SU-DHL-6 (cell line): ENCODE measurements around the gene SRI.
A peak's percentile ranks its signal among the peaks of the same experiment; 100 is the strongest.
"Not testable (repeated sequence)": the region's sequence is repeated elsewhere in the genome, so short reads cannot be mapped to it uniquely, and the experiment has no call there.

Experiments used
- H2AFZ ChIP-seq: fragments of 200-600 bp; sonication (generic); 2 replicates; pipeline ENCODE4 v1.6.1; 2014; ENCODE audit warnings: low read depth, mild to moderate bottlenecking, moderate library complexity, mixed read lengths, antibody characterized with exemption, low read length; ENCODE audit not compliant: severe bottlenecking
- H3F3A ChIP-seq: fragments of 200-600 bp; shearing (Covaris generic); 2 replicates; pipeline ENCODE4 v1.6.0; 2016; ENCODE audit warnings: antibody characterized with exemption, mild to moderate bottlenecking; ENCODE audit not compliant: insufficient read depth
- H3K27ac ChIP-seq: fragments of 200-600 bp; sonication (generic); 2 replicates; pipeline ENCODE4 v1.5.1; 2016; ENCODE audit warnings: low read depth, mild to moderate bottlenecking, low read length, moderate library complexity, mixed read lengths
- H3K27me3 ChIP-seq: fragments of 200-600 bp; sonication (generic), shearing (Covaris generic); 2 replicates; pipeline ENCODE4 v1.6.0; 2014; ENCODE audit warnings: mild to moderate bottlenecking, low read length
- H3K36me3 ChIP-seq: fragments of 200-600 bp; sonication (generic); 2 replicates; pipeline ENCODE4 v1.6.1; 2014; ENCODE audit warnings: mild to moderate bottlenecking, low read length, mixed read lengths
- H3K4me2 ChIP-seq: fragments of 300-600, 200-600 bp; shearing (Covaris generic), sonication (generic); 2 replicates; pipeline ENCODE4 v1.6.0; 2014; ENCODE audit warnings: low read length, low read depth, mild to moderate bottlenecking; ENCODE audit not compliant: poor library complexity, severe bottlenecking
- H3K4me3 ChIP-seq: fragments of 200-600 bp; sonication (generic); 2 replicates; pipeline ENCODE4 v1.5.1; 2014; ENCODE audit warnings: antibody characterized with exemption, low read length, mild to moderate bottlenecking, mixed read lengths; ENCODE audit not compliant: insufficient read depth, poor library complexity, severe bottlenecking
- H3K79me2 ChIP-seq: fragments of 200-600 bp; sonication (generic); 2 replicates; pipeline ENCODE4 v1.6.1; 2014; ENCODE audit warnings: mild to moderate bottlenecking, low read length, moderate library complexity; ENCODE audit not compliant: insufficient read depth
- H3K9ac ChIP-seq: fragments of 200-600 bp; sonication (generic); 2 replicates; pipeline ENCODE4 v1.7.0; 2014; ENCODE audit warnings: mild to moderate bottlenecking, low read length
- H3K9me2 ChIP-seq: fragments of 200-600 bp; sonication (generic); replicated peaks from 2 replicates; pipeline ENCODE4 v1.6.1; 2014; ENCODE audit warnings: low read length; ENCODE audit not compliant: insufficient read depth
- H3K9me3 ChIP-seq: fragments of 200-600 bp; sonication (generic); 2 replicates; pipeline ENCODE4 v1.6.1; 2014; ENCODE audit warnings: low read length, mixed read lengths; ENCODE audit not compliant: insufficient read depth
- H4K20me1 ChIP-seq: fragments of 200-600 bp; sonication (generic); 2 replicates; pipeline ENCODE4 v1.6.1; 2014; ENCODE audit warnings: low read depth, mild to moderate bottlenecking, antibody characterized with exemption, low read length, moderate library complexity, mixed read lengths
- EZH2phosphoT487 ChIP-seq: fragments of 200-600 bp; sonication (generic), shearing (Covaris generic); conservative IDR thresholded peaks from 2 replicates; pipeline ENCODE4 v1.6.1; 2018; ENCODE audit warnings: mild to moderate bottlenecking, antibody characterized with exemption, low read length, moderate library complexity, mixed read lengths
- TF ChIP-seq, protein P1 (sequence below): fragments of 200-600 bp; sonication (generic); IDR thresholded peaks from one replicate; pipeline ENCODE4 v1.5.1; 2017; ENCODE audit warnings: antibody characterized with exemption, mild to moderate bottlenecking, low read length, moderate library complexity; ENCODE audit not compliant: insufficient read depth, poor library complexity, severe bottlenecking

The SRI gene

DNA sequence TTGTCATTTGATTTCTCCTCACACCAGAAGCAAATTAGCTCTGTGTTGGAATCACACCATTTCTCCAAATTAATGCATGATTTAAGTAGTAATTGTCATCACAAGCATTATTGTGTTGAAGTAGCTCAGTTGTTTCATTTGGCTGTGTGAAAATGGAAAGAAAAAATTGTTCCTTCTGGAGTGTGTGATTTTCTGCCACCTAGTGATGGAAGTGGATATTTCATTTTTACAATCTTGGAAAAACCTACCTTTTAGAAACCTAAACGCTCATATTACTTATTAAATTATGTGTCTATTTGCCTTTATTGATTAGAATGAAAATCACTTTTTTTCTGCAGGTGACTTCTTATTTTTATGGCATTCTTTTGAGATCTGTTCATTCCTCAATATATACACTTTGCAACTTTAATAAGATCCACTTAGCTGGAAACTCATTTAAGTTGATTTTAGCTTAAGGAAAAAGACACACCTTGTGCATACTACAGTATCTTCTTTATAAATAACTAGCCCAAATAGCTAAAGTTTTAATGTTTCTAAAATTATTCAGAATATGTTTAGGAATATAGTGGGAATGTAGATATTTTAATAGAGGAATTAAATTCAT lies 50.0 kb downstream of the SRI start:
- Histone ChIP-seq H2AFZ (no peak overlapping the region), H3K27me3 (no peaks in the 10 kb centered on the region), H3K9ac (no peak overlapping the region), H3K4me2 (no peak overlapping the region), H3K4me3 (no peak overlapping the region), H3K9me3 (no peaks in the 10 kb centered on the region), H3F3A (no peaks in the 10 kb centered on the region), H3K79me2 (no peaks in the 10 kb centered on the region), H3K9me2 (no peaks in the 10 kb centered on the region), H4K20me1 (no peaks in the 10 kb centered on the region), H3K27ac (no peak overlapping the region), H3K36me3 (no peaks in the 10 kb centered on the region)
- TF ChIP-seq, protein P1, sequence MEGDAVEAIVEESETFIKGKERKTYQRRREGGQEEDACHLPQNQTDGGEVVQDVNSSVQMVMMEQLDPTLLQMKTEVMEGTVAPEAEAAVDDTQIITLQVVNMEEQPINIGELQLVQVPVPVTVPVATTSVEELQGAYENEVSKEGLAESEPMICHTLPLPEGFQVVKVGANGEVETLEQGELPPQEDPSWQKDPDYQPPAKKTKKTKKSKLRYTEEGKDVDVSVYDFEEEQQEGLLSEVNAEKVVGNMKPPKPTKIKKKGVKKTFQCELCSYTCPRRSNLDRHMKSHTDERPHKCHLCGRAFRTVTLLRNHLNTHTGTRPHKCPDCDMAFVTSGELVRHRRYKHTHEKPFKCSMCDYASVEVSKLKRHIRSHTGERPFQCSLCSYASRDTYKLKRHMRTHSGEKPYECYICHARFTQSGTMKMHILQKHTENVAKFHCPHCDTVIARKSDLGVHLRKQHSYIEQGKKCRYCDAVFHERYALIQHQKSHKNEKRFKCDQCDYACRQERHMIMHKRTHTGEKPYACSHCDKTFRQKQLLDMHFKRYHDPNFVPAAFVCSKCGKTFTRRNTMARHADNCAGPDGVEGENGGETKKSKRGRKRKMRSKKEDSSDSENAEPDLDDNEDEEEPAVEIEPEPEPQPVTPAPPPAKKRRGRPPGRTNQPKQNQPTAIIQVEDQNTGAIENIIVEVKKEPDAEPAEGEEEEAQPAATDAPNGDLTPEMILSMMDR, result peak; percentile 63
- TF ChIP-seq EZH2phosphoT487, result no peak

- Histone ChIP-seq H4K20me1 (no peaks in the 10 kb centered on the region), H3K27ac (no peak overlapping the region), H3K36me3 (no peaks in the 10 kb centered on the region), H3K4me3 (no peak overlapping the region), H3K9ac (no peak overlapping the region), H2AFZ (no peak overlapping the region), H3K79me2 (no peaks in the 10 kb centered on the region), H3K4me2 (no peak overlapping the region), H3K27me3 (no peaks in the 10 kb centered on the region), H3K9me3 (no peaks in the 10 kb centered on the region), H3K9me2 (no peaks in the 10 kb centered on the region), H3F3A (peaks cover 3% of the 10 kb centered on the region; the same call in 1 of the 2 replicates)
- TF ChIP-seq EZH2phosphoT487, result no peak
- TF ChIP-seq, protein P1, result no peak
These were observed 52.1 kb downstream of the SRI start for GRCh38 chr7:88167721-88168120.

GRCh38 chr7:88167223-88167622 lies 52.6 kb downstream of the SRI start:
- no peaks in the 10 kb centered on the region for H4K20me1 ChIP-seq
- H3K9me3 ChIP-seq, result no peaks in the 10 kb centered on the region
- no peak overlapping the region for H3K4me2 ChIP-seq
- H3K9me2 ChIP-seq, result no peaks in the 10 kb centered on the region
- H3K9ac ChIP-seq, result no peak overlapping the region
- H3K4me3 ChIP-seq, result no peak overlapping the region
- peaks cover 7% of the 10 kb centered on the region; the same call in 1 of the 2 replicates for H3F3A ChIP-seq
- H2AFZ ChIP-seq, result no peak overlapping the region
- no peak overlapping the region for H3K27ac ChIP-seq
- no peaks in the 10 kb centered on the region for H3K36me3 ChIP-seq
- no peaks in the 10 kb centered on the region for H3K79me2 ChIP-seq
- TF ChIP-seq EZH2phosphoT487, result no peak
- TF ChIP-seq, protein P1, result no peak
- H3K27me3 ChIP-seq, result no peaks in the 10 kb centered on the region

GRCh38 chr7:88165697-88166096 lies 54.1 kb downstream of the SRI start:
- Histone ChIP-seq H3K9ac (no peak overlapping the region), H3K79me2 (no peaks in the 10 kb centered on the region), H3K27me3 (no peaks in the 10 kb centered on the region), H3K27ac (no peak overlapping the region), H3K36me3 (no peaks in the 10 kb centered on the region), H3F3A (peaks cover 7% of the 10 kb centered on the region; the same call in 1 of the 2 replicates), H3K4me3 (no peak overlapping the region), H4K20me1 (no peaks in the 10 kb centered on the region), H3K9me3 (no peaks in the 10 kb centered on the region), H3K4me2 (no peak overlapping the region), H2AFZ (no peak overlapping the region), H3K9me2 (no peaks in the 10 kb centered on the region)
- TF ChIP-seq, protein P1, result no peak
- no peak for TF ChIP-seq EZH2phosphoT487

GRCh38 chr7:88159741-88160140 lies 60.1 kb downstream of the SRI start:
- H3K9me2 ChIP-seq, H4K20me1 ChIP-seq, H3K4me3 ChIP-seq, H3K27me3 ChIP-seq, H3K79me2 ChIP-seq, H2AFZ ChIP-seq, H3K9ac ChIP-seq, H3K27ac ChIP-seq, H3K9me3 ChIP-seq, H3K4me2 ChIP-seq, H3F3A ChIP-seq: not testable (repeated sequence)
- peaks cover 21% of the 10 kb centered on the region; the same call in 1 of the 2 replicates for H3K36me3 ChIP-seq
